CD14-positive monocyte (primary cell): Measurements from ENCODE around the gene AVPR2. TPM values are rescaled to one million over a fixed set of nuclear protein-coding genes. Genes with fewer than 3 reads are reported as not detected.

ENCODE experiments used
- DNase-seq, 3 donors: peaks; one replicate each; pipeline ENCODE4 v3.0.0-alpha.2; 2011 to 2022
- H2AFZ ChIP-seq: 2 replicates; pipeline ENCODE4 v1.6.0; 2012; ENCODE audit warnings: mild to moderate bottlenecking, low read depth, low read length, inconsistent platforms; ENCODE audit not compliant: insufficient read depth, poor library complexity, severe bottlenecking
- H3K27ac ChIP-seq, 2 donors: 1 replicate in 1 of 2; 2 replicates in 1 of 2; pipeline ENCODE4 v1.5.1; 2012 to 2013; ENCODE audit warnings: low read length in 2 of 2, control low read depth in 1 of 2, inconsistent platforms in 1 of 2, low read depth in 1 of 2, mild to moderate bottlenecking in 1 of 2
- H3K27me3 ChIP-seq, 2 donors: one replicate each; pipeline versions ENCODE4 v1.6.0 to v1.6.1; 2011 to 2013; ENCODE audit warnings: low read length in 2 of 2; ENCODE audit not compliant: control insufficient read depth in 2 of 2, insufficient read depth in 2 of 2
- H3K36me3 ChIP-seq, 2 donors: replicated peaks in 1 of 2; 1 replicate in 1 of 2; 2 replicates in 1 of 2; pipeline versions ENCODE4 v1.5.1 to v1.6.1; 2012 to 2013; ENCODE audit warnings: low read length in 2 of 2, control low read depth in 1 of 2, inconsistent platforms in 1 of 2, mild to moderate bottlenecking in 1 of 2; ENCODE audit not compliant: insufficient read depth in 2 of 2, control insufficient read depth in 1 of 2
- H3K4me1 ChIP-seq, 2 donors: 1 replicate in 1 of 2; 2 replicates in 1 of 2; pipeline versions ENCODE4 v1.5.1 to v1.6.1; 2012 to 2013; ENCODE audit warnings: low read length in 2 of 2, control low read depth in 1 of 2, inconsistent platforms in 1 of 2, mild to moderate bottlenecking in 1 of 2, moderate library complexity in 1 of 2; ENCODE audit not compliant: insufficient read depth in 2 of 2, control insufficient read depth in 1 of 2
- H3K4me2 ChIP-seq: replicated peaks from 2 replicates; pipeline ENCODE3; 2012; ENCODE audit warnings: low read length, moderate library complexity, mild to moderate bottlenecking; ENCODE audit not compliant: poor library complexity, severe bottlenecking; ENCODE audit errors: extremely low read depth
- H3K4me3 ChIP-seq, 3 experiments: fragments of 200-600 bp in 1 of 3; sonication (generic) in 1 of 3; replicated peaks in 1 of 3; 1 replicate in 2 of 3; 2 replicates in 1 of 3; pipeline ENCODE4 v1.5.1; 2011 to 2013; ENCODE audit warnings: low read length in 3 of 3, mild to moderate bottlenecking in 3 of 3, control low read depth in 2 of 3, low read depth in 2 of 3, inconsistent platforms in 1 of 3, moderate library complexity in 1 of 3
- H3K79me2 ChIP-seq: 2 replicates; pipeline ENCODE4 v1.6.0; 2012; ENCODE audit warnings: mild to moderate bottlenecking, control low read depth, inconsistent platforms, low read length, moderate library complexity; ENCODE audit not compliant: insufficient read depth
- H3K9ac ChIP-seq: 2 replicates; pipeline ENCODE4 v1.6.0; 2017; ENCODE audit warnings: low read length, mild to moderate bottlenecking; ENCODE audit not compliant: insufficient read depth, poor library complexity, severe bottlenecking
- H3K9me3 ChIP-seq, 2 donors: replicated peaks in 1 of 2; 1 replicate in 1 of 2; 2 replicates in 1 of 2; pipeline versions ENCODE4 v1.5.1 to v1.6.1; 2012 to 2013; ENCODE audit warnings: low read length in 2 of 2, control low read depth in 1 of 2; ENCODE audit not compliant: control insufficient read depth in 1 of 2, insufficient read depth in 1 of 2
- H4K20me1 ChIP-seq: 2 replicates; pipeline ENCODE4 v1.6.0; 2012; ENCODE audit warnings: mild to moderate bottlenecking, low read length, control low read depth, moderate library complexity; ENCODE audit not compliant: insufficient read depth
- H3K27ac Mint-ChIP-seq, 7 donors: one replicate each; pipeline ENCODE4 v1.8.0; 2020; ENCODE audit warnings: mild to moderate bottlenecking in 7 of 7, mixed read lengths in 7 of 7, moderate library complexity in 6 of 7, inconsistent platforms in 2 of 7
- H3K27me3 Mint-ChIP-seq, 3 donors: one replicate each; pipeline ENCODE4 v1.8.0; 2021 to 2022; ENCODE audit warnings: low read depth in 3 of 3, mild to moderate bottlenecking in 3 of 3, mixed read lengths in 3 of 3, moderate library complexity in 3 of 3, inconsistent platforms in 1 of 3
- H3K36me3 Mint-ChIP-seq, 2 donors: one replicate each; pipeline ENCODE4 v1.8.0; 2020; ENCODE audit warnings: mixed read lengths in 2 of 2, inconsistent platforms in 1 of 2, mild to moderate bottlenecking in 1 of 2
- H3K4me1 Mint-ChIP-seq: one replicate; pipeline ENCODE4 v1.8.0; 2020; ENCODE audit warnings: mild to moderate bottlenecking, mixed read lengths
- H3K4me3 Mint-ChIP-seq, 2 donors: one replicate each; pipeline ENCODE4 v1.8.0; 2020; ENCODE audit warnings: mild to moderate bottlenecking in 2 of 2, mixed read lengths in 2 of 2, moderate library complexity in 1 of 2
- H3K9me3 Mint-ChIP-seq, 7 donors: one replicate each; pipeline ENCODE4 v1.8.0; 2020 to 2022; ENCODE audit warnings: mixed read lengths in 7 of 7, mild to moderate bottlenecking in 6 of 7, moderate library complexity in 6 of 7, inconsistent platforms in 2 of 7
- CTCF ChIP-seq: fragments of 200-600 bp; IDR thresholded peaks from one replicate; pipeline ENCODE4 v1.8.0; 2022; ENCODE audit warnings: antibody characterized with exemption, mild to moderate bottlenecking
- WGBS: methylation state at CpG from one replicate; pipeline ENCODE4 v1.1.5; 2013; ENCODE audit warnings: missing lambda C conversion rate; ENCODE audit not compliant: insufficient coverage; 5-methylcytosine and 5-hydroxymethylcytosine counted together
- intact Hi-C, 2 donors: fragments of 100-400 bp; cut with micrococcal nuclease; formaldehyde crosslinking; loops; one replicate each; pipeline versions ENCODE4 v1.15.0 to v1.15.1; 2023
- polyA plus RNA-seq, 3 donors: library from polyadenylated mRNA; depleted of rRNA in 1 of 3; unstranded in 2 of 3; stranded (reverse) in 1 of 3; fragments of 300-500 nt in 2 of 3; fragments of >200 nt in 1 of 3; fragmentation: Illumina TruSeq in 2 of 3; gene quantifications; 1 replicate in 2 of 3; 2 replicates in 1 of 3; pipeline ENCODE4 v1.2.3, GENCODE V29; 2012 to 2021

The AVPR2 gene
- polyA plus RNA-seq, 3 donors = 0.14 to 0.27 TPM; not detected in 1

- H3K9me3 Mint-ChIP-seq = peaks cover 0 to 17% (median 6%) of the 10 kb centered on the region in 7 donors
- Histone ChIP-seq H3K9me3 (no peaks in the 10 kb centered on the region), H3K27me3 (no peaks in the 10 kb centered on the region), H3K4me3 (peak within 1 kb of the TSS; percentile 44 to 90 (median 89)), H3K4me1 (peaks cover 62 to 91% of the 10 kb centered on the region in 2 donors), H3K27ac (peak within 1 kb of the TSS; percentile 94 to 99), H3K9ac (peak within 1 kb of the TSS; percentile 82), H4K20me1 (peaks cover 92% of the 10 kb centered on the region), H3K4me2 (peak within 1 kb of the TSS; percentile 97), H3K79me2 (peaks cover 65% of the 10 kb centered on the region), H2AFZ (peak within 1 kb of the TSS; percentile 52), H3K36me3 (peaks cover 20 to 21% of the 10 kb centered on the region in 2 donors)
- under 1% methylated on average over 49 of the region's 59 CpGs for WGBS
- H3K4me3 Mint-ChIP-seq = peak within 1 kb of the TSS; percentile 86 to 95
- peak within 1 kb of the TSS; percentile 93 to 99 (median 98) for H3K27ac Mint-ChIP-seq
- peaks cover 37% of the 10 kb centered on the region for H3K4me1 Mint-ChIP-seq
- intact Hi-C loops = loop anchor here (5.0 to 10.0 kb wide), 4 partner anchors 131 to 204 kb away; partner anchors contain the start of genes IDH3G (in 2 of the 2), SSR4 (in 2 of the 2), ABCD1 (in 1 of the 2) and BCAP31 (in 1 of the 2)
- DNase-seq = no peak
- no peak for TF ChIP-seq CTCF
- H3K27me3 Mint-ChIP-seq = peaks cover 0 to 34% (median 0%) of the 10 kb centered on the region in 3 donors
- peaks cover 6 to 29% of the 10 kb centered on the region in 2 donors for H3K36me3 Mint-ChIP-seq
These were observed 21.5 kb downstream of the AVPR2 start, which contains the start of gene ARHGAP4 for GRCh38 chrX:153925739-153926551. ARHGAP4 (minus strand) TSS chrX:153926264; CDS start chrX:153926202, 62 bp downstream.

GRCh38 chrX:153926552-153926857 lies 22.0 kb downstream of the AVPR2 start:
- Histone ChIP-seq H3K36me3 (peaks cover 20 to 21% of the 10 kb centered on the region in 2 donors), H3K4me1 (peaks cover 62 to 91% of the 10 kb centered on the region in 2 donors), H3K79me2 (peaks cover 63% of the 10 kb centered on the region), H3K27ac (peak overlapping the region; percentile 94 to 99), H3K27me3 (no peaks in the 10 kb centered on the region), H3K4me3 (peak overlapping the region; percentile 44 to 90 (median 89)), H3K4me2 (peak overlapping the region; percentile 97), H2AFZ (peak overlapping the region; percentile 52), H3K9ac (peak overlapping the region; percentile 66), H3K9me3 (no peaks in the 10 kb centered on the region), H4K20me1 (peaks cover 92% of the 10 kb centered on the region)
- TF ChIP-seq CTCF = no peak
- Mint-ChIP-seq H3K4me1 (peaks cover 37% of the 10 kb centered on the region), H3K36me3 (peaks cover 12 to 32% of the 10 kb centered on the region in 2 donors), H3K4me3 (peak overlapping the region; percentile 83 to 85), H3K27ac (peak overlapping the region; percentile 93 to 99 (median 98)), H3K27me3 (peaks cover 0 to 34% (median under 1%) of the 10 kb centered on the region in 3 donors), H3K9me3 (peaks cover 0 to 17% (median 6%) of the 10 kb centered on the region in 7 donors)
- intact Hi-C loops = loop anchor here (5.0 to 10.0 kb wide), 4 partner anchors 132 to 204 kb away; partner anchors contain the start of genes IDH3G (in 2 of the 2), SSR4 (in 2 of the 2), ABCD1 (in 1 of the 2) and BCAP31 (in 1 of the 2)
- no CpG with 5 or more reads among the region's 4 CpGs for WGBS
- no peak for DNase-seq
